ENCODE measurements around the gene RALGAPA1. TPM values are rescaled to one million over a fixed set of nuclear protein-coding genes. Genes with fewer than 3 reads are reported as not detected.
"Not testable (repeated sequence)": the region's sequence is repeated elsewhere in the genome, so short reads cannot be mapped to it uniquely, and the experiment has no call there.

Gene RALGAPA1
- total RNA-seq, 1 experiment from 2014 or later, result 24.6 TPM

DNA sequence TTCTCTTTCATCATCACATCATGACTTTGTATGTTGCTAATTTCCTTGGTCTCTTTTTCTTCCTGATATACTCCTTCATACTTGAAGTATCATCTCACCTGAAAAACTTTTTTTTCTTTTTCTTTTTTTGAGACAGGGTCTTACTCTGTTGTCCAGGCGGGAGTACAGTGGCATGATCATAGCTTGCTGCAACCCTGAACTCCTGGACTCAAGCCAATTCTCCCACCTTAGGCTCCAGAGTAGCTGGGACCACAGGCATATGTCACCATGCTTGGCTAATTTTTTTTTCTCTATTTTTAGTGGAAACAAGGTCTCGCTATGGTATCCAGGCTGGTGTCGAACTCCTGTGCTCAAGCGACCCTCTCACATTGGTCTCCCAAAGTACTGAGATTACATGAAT lies 107.6 kb downstream of the RALGAPA1 start:
- no peak for DNase-seq (ENCODE audit: low spot score)

DNA sequence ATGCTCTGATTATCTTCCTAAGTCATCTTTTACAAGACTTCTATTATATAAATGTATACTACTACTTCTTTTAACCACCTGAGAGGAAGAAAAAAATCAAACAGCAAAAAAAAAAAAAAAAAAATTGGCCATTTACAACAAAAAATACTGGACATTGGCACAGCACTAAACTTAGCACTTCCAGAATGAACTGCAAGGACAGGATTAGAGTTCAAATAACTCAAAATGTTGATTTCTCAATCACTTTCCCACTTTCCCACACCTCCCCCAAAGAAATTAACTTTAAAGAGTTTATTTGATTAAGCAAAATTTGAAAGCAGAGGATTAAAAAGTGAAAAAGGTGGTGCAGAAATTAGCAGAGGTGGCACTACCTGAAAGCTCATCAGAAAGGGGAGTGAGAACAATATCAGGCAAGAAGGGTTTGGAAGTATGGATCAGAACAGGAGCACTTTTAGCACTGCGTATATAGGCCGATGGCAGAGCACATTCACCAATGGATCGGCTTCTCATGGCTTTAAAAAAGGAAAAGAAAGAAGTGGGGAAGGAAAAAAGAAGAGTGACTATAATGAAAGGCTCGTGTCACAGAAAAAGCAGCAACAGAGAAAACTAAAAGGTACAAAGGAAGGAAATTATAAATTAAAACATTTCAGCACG lies 109.2 kb downstream of the RALGAPA1 start:
- no peak for DNase-seq (ENCODE audit: low spot score)

GRCh38 chr14:35696575-35696974 lies 112.5 kb downstream of the RALGAPA1 start:
- DNase-seq (ENCODE audit: low spot score), result no peak

GRCh38 chr14:35696119-35696518 lies 113.0 kb downstream of the RALGAPA1 start:
- no peak for DNase-seq (ENCODE audit: low spot score)

DNA sequence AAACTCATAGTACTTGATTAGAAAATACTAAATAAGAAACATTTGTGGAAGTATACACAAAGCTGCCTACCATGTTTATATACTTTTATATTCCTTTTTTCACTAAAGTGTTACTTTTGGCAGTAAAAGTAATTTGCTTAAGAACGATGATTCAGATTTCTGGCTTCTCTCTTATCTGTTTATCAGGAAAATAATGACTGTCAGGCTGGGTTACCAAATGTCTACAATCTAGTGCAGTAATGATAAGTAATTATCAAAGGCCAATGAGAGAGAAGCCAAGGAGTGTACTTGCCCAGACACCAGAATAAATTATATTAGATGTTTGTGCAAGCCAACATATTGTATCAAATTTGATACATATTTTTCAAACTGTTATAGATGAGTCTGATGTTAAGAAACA lies 113.4 kb downstream of the RALGAPA1 start:
- no peak for DNase-seq (ENCODE audit: low spot score)

- no peak for DNase-seq (ENCODE audit: low spot score)
Observed at GRCh38 chr14:35695072-35695471, 114.0 kb downstream of the RALGAPA1 start.

DNA sequence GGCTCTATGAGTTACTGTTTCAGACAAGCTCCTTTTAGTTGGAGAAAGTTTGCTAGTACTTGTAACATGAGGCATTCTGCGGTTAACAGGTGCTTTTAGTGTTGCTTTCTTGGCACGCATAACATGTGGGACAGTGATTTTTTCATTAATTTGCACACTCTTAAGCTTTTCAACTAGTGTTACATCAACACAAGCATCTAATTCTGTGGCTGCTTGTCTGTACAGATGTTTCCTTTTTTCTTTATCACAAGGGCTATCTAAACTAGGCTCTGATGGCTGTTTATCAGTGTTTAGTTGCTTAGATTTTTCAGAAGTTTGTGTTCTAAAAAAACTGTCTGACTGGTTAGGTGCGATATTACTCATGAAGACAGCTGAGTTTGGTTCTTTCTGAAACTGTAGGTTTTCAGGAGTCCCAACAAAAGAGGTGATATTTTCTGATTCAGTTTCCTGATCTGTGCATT lies 120.1 kb downstream of the RALGAPA1 start:
- DNase-seq (ENCODE audit: low spot score), result no peak

GRCh38 chr14:35688126-35688826 lies 120.8 kb downstream of the RALGAPA1 start:
- no peak for DNase-seq (ENCODE audit: low spot score)

- DNase-seq (ENCODE audit: low spot score), result peak; percentile 61
Observed at GRCh38 chr14:35687335-35687939, 121.7 kb downstream of the RALGAPA1 start.

DNA sequence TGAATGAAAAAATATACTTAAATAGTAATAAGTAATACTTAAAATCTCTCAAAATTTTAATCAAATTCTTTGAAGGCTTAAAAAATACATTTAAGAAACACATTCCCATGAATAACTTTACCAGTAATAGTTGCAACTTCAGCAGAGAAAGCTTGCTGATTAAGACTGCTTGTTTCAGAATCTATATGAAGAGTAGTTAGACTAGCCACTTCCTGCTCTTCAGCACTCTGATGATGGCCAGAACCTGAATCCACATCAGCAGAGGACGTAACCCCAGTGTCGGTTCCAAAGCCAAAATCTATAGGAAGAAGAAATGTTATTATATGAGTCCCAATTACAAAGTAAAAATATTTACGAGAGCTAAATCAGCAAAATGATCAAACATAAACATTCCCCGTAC lies 125.4 kb downstream of the RALGAPA1 start:
- DNase-seq (ENCODE audit: low spot score), result not testable (repeated sequence)

GRCh38 chr14:35682802-35683201 lies 126.3 kb downstream of the RALGAPA1 start:
- DNase-seq (ENCODE audit: low spot score), result no peak

GRCh38 chr14:35678403-35679028 lies 130.6 kb downstream of the RALGAPA1 start:
- DNase-seq (ENCODE audit: low spot score), result no peak

- peak; percentile 72 for DNase-seq (ENCODE audit: low spot score)
Observed at GRCh38 chr14:35669782-35670181, 139.3 kb downstream of the RALGAPA1 start.

DNA sequence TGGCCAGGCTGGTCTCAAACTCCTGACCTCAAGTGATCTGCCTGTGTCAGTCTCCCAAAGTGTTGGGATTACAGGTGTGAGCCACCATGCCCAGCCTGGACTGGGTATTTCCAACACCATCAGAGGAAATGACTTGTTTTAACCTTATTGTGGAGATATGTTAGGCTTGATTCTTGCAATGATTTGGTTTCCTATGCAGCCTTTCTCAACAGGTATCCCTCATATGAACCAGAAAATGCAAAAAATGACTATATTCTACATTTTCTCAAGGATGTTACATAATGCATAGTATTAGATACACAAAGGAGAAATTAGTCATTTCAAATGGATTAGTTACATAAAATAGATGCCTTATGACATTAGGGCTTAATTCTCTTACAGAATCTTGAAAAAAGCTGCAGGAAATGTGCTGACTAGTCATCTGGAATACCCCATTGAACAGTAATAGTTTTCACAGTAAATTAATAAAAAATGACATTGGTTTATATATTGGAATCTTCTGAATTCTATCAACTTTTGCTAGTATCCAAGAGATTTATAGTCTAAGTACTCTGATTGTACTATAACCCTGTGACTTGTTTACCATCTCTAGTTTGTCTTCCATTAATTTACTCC lies 142.6 kb downstream of the RALGAPA1 start:
- DNase-seq (ENCODE audit: low spot score), result no peak

DNA sequence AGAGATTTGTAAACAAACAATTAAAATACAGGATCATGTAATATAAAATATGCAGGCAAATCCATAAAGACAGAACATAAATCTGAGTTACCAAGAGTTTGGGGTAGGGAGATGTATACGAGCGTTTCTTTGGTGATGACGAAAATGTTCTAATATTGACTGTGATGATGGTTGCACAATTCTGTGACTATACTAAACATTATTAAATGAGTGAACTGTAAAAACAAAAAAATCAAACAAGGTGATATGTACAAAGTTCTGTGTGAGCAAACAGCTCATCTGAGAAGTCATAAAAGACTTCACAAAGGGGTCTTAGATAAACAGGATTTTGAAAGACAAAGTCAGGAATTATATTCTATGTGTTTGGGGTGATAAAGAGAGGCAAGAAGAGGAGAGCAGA lies 147.2 kb downstream of the RALGAPA1 start:
- no peak for DNase-seq (ENCODE audit: low spot score)

DNA sequence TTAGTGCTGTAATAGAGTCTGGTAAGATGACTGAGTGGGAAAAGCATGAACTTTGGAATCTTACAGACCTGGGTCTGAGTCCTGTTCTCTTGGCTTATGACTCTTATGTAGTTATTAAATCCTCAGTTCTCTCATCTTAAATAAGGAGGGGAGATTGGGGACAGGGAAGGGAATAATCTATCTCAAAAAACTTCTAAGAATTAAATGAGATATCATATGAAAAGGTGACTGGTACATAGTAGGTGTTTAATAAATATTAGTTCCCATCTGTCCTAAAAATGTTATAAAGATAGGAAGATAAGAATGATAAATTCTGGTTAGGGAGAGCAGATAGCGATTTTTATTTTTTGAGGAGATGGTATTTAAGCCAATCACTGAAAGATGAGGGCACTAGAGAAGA lies 156.1 kb downstream of the RALGAPA1 start:
- DNase-seq (ENCODE audit: low spot score), result no peak

DNA sequence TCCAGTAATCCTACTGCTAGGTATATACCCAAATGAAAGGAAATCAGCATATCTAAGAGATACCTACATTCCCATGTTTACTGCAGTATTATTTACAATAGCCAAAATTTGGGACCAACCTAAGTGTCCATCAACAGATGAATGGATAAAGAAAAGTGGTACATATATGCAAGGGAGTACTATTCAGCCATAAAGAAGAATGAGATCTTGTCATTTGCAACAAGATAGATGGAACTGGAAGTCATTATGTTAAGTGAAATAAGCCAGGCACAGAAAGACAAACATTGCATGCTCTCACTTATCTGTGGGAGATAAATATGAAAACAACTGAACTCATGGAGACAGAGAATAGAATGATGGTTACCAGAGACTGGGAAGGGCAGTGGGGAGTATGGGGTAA lies 165.6 kb downstream of the RALGAPA1 start:
- no peak for DNase-seq (ENCODE audit: low spot score)

- no peak for DNase-seq (ENCODE audit: low spot score)
Observed at GRCh38 chr14:35637851-35638250, 171.2 kb downstream of the RALGAPA1 start.

DNA sequence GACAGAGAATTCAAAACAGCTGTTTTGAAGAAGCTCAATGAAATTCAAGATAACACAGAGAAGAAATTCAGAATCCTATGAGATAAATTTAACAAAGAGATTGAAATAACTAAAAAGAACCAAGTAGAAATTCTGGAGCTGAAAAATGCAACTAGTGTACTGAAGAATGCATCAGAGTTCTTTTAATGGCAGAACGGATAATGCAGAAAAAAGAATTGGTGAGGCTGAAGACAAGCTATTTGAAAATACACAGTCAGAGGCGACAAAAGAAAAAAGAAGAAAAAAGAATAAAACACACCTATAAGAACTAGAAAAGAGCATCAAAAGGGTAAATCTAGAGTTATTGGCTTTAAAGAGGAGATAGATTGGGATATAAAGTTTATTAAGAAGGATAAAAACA lies 171.8 kb downstream of the RALGAPA1 start:
- no peak for DNase-seq (ENCODE audit: low spot score)

DNA sequence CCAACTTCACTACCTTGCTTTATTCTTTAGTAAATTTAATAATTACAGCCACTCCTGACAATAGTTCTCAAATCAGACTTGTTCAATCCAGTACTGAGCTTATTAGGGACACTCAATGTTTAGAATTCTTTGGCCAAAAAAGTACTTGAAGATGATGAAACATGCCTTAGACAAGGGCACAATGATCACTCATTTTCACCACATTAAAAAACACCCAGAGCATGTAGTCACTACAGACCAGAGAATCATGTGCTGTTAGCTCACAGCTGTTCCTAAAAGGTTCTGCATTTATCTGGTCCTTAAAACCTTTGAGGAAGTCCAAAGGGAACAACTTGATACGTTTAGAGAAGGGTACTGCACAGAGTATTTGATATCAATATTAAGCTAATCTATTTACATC lies 176.4 kb downstream of the RALGAPA1 start:
- DNase-seq (ENCODE audit: low spot score), result no peak

GRCh38 chr14:35632271-35632670 lies 176.8 kb downstream of the RALGAPA1 start:
- DNase-seq (ENCODE audit: low spot score), result no peak
